Glutamatergic neuron (in vitro differentiated cells): ENCODE results near the gene NBEA. TPM values are rescaled to one million over a fixed set of nuclear protein-coding genes. Genes with fewer than 3 reads are reported as not detected.

Experiments used
- DNase-seq: peaks from one replicate; pipeline ENCODE4 v3.0.0; 2022
- H3K27ac Mint-ChIP-seq: one replicate; pipeline ENCODE4 v1.8.0; 2020; ENCODE audit warnings: mild to moderate bottlenecking, mixed read lengths, inconsistent platforms; ENCODE audit not compliant: unreplicated experiment
- H3K27me3 Mint-ChIP-seq: one replicate; pipeline ENCODE4 v1.8.0; 2020; ENCODE audit warnings: mild to moderate bottlenecking, moderate library complexity, mixed read lengths, inconsistent platforms; ENCODE audit not compliant: unreplicated experiment
- H3K36me3 Mint-ChIP-seq: one replicate; pipeline ENCODE4 v1.8.0; 2020; ENCODE audit warnings: mild to moderate bottlenecking, mixed read lengths, inconsistent platforms; ENCODE audit not compliant: unreplicated experiment
- H3K4me1 Mint-ChIP-seq: one replicate; pipeline ENCODE4 v1.8.0; 2020; ENCODE audit warnings: mild to moderate bottlenecking, low read depth, mixed read lengths, inconsistent platforms; ENCODE audit not compliant: unreplicated experiment
- H3K4me3 Mint-ChIP-seq: one replicate; pipeline ENCODE4 v1.8.0; 2020; ENCODE audit warnings: mild to moderate bottlenecking, mixed read lengths, inconsistent platforms; ENCODE audit not compliant: unreplicated experiment
- H3K9me3 Mint-ChIP-seq: one replicate; pipeline ENCODE4 v1.8.0; 2020; ENCODE audit warnings: mild to moderate bottlenecking, moderate library complexity, mixed read lengths, inconsistent platforms; ENCODE audit not compliant: unreplicated experiment
- CTCF ChIP-seq: fragments of 200-600 bp; sonication (generic); IDR thresholded peaks from one replicate; pipeline ENCODE4 v1.5.0; 2021; ENCODE audit not compliant: partially characterized antibody, unreplicated experiment
- total RNA-seq: library from RNA; stranded (reverse); fragmentation: NEBNext Ultra II Directional; extraction: Animal tissue kit (Norgen Biotek cat#: 25700); gene quantifications from one replicate; pipeline ENCODE4 v1.2.1, GENCODE V29; 2021; ENCODE audit not compliant: unreplicated experiment

NBEA gene
- total RNA-seq, 1 donor from 2014 or later, result 48.3 TPM

DNA sequence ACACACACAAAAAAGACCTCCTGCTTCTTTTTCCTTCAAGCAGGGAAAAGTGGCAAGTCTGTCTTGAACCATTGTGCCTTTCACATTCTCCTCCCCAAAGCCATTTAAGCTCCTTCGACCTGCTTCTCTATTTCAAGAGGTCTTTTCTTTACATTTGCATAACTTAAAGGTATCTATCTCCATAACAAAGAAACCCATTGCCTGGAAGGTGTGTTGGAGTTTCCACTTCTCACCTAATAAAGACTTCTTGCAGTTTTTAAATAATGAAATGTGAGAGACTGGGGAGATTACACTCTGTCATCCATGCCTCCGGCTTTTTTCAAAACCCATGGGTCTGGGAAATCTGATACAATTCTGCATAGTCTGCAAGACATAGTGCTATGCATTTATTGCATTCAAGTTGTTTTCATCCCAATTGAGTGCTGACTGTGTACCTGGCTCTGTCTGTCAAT is 41.8 kb upstream of the NBEA start:
- H3K4me1 Mint-ChIP-seq, result peaks cover 5% of the 10 kb centered on the region
- H3K4me3 Mint-ChIP-seq, result no peak overlapping the region
- no peak overlapping the region for H3K27ac Mint-ChIP-seq
- no peaks in the 10 kb centered on the region for H3K36me3 Mint-ChIP-seq
- no peaks in the 10 kb centered on the region for H3K27me3 Mint-ChIP-seq
- no peak for DNase-seq
- H3K9me3 Mint-ChIP-seq, result peaks cover 4% of the 10 kb centered on the region
- TF ChIP-seq CTCF, result no peak

DNA sequence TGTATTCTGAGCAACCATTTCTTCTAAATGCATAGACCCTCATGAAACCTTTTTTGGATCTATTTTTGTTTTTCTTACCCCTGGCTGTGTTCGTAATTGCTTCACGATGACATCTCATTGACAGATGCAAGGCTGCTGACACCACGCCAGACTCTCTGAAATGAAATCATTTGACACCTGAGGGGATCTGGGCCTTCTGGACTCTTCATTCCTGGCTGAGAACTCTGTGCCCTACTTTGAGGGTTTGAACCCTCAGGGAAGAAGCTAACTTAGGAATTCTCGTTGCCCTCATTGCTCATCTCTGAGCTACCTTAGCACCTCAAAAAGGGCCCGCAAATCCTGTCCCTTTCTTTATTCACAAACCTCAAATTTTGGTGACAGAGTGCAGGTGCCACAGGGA is 40.5 kb upstream of the NBEA start:
- no peak for TF ChIP-seq CTCF
- Mint-ChIP-seq H3K27ac (no peak overlapping the region), H3K27me3 (no peaks in the 10 kb centered on the region), H3K36me3 (no peaks in the 10 kb centered on the region), H3K4me3 (no peak overlapping the region), H3K4me1 (peaks cover 5% of the 10 kb centered on the region), H3K9me3 (peaks cover 4% of the 10 kb centered on the region)
- no peak for DNase-seq

DNA sequence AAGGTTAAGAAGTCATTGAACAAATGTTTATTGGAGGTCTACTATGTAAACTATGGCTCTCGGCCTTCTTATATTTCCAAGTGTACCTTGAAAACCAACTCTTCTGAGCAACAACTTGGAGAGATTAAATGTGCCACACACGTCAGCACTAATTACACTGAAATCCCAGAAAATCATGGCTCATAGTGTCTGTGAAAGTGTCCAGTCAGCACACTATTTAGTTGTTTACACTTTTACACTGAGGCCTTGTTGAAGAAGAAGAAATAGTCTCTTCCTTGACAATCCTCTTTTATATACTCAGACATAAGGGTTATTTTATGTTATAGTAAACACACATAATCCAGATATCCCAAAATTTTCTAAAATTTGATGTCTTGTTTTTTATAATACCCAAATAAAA is 30.9 kb upstream of the NBEA start:
- Mint-ChIP-seq H3K4me1 (peaks cover 2% of the 10 kb centered on the region), H3K4me3 (no peak overlapping the region), H3K27ac (no peak overlapping the region), H3K36me3 (no peaks in the 10 kb centered on the region), H3K27me3 (no peaks in the 10 kb centered on the region), H3K9me3 (no peaks in the 10 kb centered on the region)
- no peak for TF ChIP-seq CTCF
- DNase-seq, result no peak

DNA sequence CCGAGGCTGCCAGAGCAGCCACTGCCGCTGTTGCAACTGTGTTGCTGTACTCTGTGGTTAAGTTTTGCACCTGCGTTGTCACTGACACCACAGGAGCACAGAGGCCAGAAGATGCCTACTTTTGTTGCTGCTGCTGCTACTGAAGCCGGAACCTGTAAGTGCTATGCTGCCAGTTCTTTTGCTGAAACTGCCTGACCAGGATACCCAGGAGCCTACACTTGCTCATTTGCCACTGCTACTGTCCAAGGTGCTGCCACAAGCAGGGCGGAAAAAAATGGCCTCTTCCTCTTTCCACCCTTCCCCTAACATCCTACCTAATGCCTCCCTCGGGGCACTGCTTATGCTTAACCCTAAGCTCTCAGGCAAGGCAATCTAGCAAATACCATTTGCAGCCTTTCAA is 29.0 kb upstream of the NBEA start:
- Mint-ChIP-seq H3K36me3 (no peaks in the 10 kb centered on the region), H3K27ac (no peak overlapping the region), H3K4me1 (peaks cover 2% of the 10 kb centered on the region), H3K9me3 (no peaks in the 10 kb centered on the region), H3K4me3 (no peak overlapping the region), H3K27me3 (no peaks in the 10 kb centered on the region)
- DNase-seq, result no peak
- TF ChIP-seq CTCF, result no peak

DNA sequence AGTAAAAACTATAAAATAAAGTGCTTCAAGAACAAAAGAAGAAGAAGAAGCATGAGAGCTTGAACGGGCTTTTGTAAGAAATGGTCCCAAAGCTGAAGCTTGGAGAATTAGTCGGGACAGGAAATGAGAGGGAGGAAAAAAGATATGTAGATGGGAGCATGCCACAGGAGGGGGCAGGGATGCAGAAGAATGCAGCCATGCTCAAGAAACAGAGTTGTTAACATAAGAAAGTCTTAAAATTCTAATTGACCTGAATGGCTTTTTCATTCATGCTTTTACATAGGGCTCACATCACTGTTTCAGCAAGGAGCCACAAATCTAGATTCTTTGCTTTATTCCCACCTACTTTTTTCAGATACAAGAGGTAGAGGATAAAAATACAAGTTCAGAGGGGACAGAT is 27.7 kb upstream of the NBEA start:
- no peak overlapping the region for H3K27ac Mint-ChIP-seq
- DNase-seq, result no peak

More for the DNA sequence above, 27.7 kb upstream of the NBEA start:
- Mint-ChIP-seq H3K4me3 (no peak overlapping the region), H3K4me1 (peaks cover 5% of the 10 kb centered on the region), H3K36me3 (no peaks in the 10 kb centered on the region), H3K9me3 (no peaks in the 10 kb centered on the region), H3K27me3 (no peaks in the 10 kb centered on the region)
- TF ChIP-seq CTCF, result no peak
